GM23338 (cell line): ENCODE measurements around the gene MED9.

Experiments
- CTCF ChIP-seq, 2 experiments: fragments of 200-600 bp in 1 of 2; sonication (generic) in 1 of 2; conservative IDR thresholded peaks; 2 replicates each; pipeline versions ENCODE4 v1.5.1 to v1.6.1; 2016 to 2017; ENCODE audit warnings: antibody characterized with exemption in 2 of 2, low read depth in 2 of 2, mild to moderate bottlenecking in 2 of 2, moderate library complexity in 1 of 2
- REST ChIP-seq: IDR thresholded peaks from one replicate; pipeline ENCODE4 v1.6.1; 2018; ENCODE audit warnings: antibody characterized with exemption; ENCODE audit not compliant: unreplicated experiment

GRCh38 chr17:17460038-17460437 lies 16.8 kb upstream of the MED9 start:
- TF ChIP-seq CTCF (conservative IDR thresholded peaks at IDR 0.05; ENCODE audit: low read depth in 2 of 2) (no peak), REST (no peak)
